HG02943 (cell line): Measurements from ENCODE around the gene BRI3BP.

Source experiments
- ATAC-seq: cut with Tn5 transposase; IDR thresholded peaks from one replicate; pipeline ENCODE4 v1.9.1; 2021; ENCODE audit warnings: mild to moderate bottlenecking, low read depth, moderate library complexity; ENCODE audit not compliant: unreplicated experiment

Gene BRI3BP, protein sequence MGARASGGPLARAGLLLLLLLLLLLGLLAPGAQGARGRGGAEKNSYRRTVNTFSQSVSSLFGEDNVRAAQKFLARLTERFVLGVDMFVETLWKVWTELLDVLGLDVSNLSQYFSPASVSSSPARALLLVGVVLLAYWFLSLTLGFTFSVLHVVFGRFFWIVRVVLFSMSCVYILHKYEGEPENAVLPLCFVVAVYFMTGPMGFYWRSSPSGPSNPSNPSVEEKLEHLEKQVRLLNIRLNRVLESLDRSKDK

DNA sequence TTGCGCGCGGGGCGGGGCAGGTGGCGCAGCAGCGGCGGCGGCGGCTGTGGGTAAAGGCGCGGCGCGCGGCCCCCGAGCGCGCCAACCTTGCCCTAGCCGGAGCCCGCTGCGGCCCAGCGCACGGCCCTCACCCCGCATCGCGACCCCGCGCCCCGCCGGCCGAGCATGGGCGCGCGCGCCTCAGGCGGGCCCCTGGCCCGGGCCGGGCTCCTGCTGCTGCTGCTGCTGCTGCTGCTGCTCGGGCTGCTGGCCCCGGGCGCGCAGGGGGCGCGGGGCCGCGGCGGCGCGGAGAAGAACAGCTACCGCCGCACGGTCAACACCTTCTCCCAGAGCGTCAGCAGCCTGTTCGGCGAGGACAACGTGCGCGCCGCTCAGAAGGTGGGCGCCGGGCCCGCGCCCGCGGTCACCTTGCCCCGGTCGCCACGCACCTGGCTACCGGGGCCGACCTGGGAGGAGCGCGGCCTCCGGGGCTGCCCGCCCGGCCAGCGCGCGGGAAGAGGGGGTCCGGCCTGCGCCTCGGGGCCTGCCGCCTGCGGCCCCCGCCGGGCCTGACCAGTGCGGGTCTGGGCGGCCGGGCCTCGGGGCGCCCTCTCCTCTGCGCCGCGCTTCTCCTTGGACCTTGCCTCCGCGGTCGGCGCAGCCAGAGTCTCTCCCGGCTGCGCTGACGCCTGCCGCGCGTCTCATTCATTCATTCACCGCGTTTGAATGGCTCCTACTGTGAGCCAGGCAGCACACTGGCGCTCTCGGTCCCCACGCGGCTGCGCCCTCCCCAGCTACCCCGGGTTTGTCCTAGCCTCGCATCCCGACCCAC is at the start of gene BRI3BP:
Gene BRI3BP, plus strand, starts transcription at position 20 of the 811 bp plus-strand sequence. Its CDS starts 146 bp downstream, at position 166.
- ATAC-seq, result peak; percentile 42

DNA sequence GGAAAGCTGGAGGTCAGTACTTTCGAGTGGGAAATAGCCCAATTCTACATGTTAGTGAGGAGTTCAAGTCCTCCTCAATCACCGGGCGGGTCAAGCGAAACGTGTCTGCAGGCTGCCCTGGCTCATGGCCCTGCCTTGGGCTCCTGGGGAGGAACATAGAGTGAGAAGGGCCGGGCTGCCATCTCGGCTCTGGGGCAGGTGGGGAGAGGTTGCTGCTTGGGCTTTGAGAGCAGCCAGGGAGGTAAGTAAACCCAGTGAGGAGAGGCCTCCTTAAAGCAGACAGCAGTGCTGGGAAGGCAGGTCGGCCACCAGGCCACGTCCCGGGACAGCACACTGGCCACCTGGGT is 47.0 kb upstream of the BRI3BP start:
- no peak for ATAC-seq

DNA sequence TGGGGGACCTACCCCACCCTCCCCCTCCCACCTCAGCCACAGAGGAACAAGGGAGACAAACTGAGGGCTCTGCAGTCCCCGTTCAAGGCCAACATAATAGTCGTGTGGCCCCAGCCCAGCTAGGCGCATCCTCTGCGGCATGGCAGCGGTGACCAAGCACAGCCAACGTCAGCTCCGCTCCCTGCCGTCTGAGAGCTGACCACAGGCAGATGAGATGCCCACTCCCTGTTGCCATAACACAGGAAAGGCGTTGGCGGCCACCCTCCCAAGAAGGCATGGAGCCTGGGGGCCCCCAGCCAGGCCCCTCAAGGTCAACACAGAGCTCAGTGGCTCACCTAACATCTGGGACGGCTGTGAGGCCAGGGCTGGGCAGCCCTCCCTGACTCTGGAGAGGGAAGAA is 46.4 kb upstream of the BRI3BP start:
- no peak for ATAC-seq

DNA sequence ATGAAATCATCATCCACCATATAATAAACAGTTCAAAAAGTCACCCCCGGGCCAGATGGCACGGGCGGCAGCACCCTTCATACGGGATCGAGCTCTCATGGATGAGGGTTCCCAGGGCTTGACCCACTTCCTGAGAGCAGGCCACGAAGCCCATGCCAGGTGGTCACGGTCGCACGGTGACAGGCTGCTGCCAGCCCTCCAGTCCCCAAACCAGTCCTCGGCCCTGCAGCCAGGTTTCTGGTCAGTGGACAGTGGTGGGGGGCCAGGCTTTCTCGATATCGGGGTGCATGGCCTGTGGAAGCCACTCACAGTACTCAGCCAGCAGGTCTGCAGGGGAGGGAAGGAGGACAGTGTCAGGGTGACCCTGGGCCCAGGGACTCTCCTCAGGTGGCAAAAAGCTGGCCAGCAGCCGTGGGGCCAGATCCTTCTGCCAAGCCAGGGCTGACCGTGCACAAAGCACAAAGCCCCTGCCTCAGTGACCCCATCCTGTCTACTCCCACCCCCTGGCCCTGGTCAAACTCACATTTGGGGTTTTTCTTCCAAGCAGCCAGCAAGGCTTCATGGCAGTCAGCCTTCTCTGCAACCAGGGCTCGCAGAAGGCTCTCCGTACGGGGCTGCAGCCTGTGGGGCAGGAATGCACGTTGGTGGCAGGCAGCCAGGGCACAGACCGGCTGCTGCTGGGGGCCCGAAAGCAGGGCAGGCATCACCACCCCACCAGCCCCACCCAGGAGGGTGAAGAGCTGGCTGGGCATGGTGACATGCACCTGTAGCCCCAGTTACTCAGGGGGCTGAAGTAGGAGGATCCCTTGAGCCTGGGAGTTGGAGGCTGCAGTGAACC is 45.7 kb upstream of the BRI3BP start:
- no peak for ATAC-seq

DNA sequence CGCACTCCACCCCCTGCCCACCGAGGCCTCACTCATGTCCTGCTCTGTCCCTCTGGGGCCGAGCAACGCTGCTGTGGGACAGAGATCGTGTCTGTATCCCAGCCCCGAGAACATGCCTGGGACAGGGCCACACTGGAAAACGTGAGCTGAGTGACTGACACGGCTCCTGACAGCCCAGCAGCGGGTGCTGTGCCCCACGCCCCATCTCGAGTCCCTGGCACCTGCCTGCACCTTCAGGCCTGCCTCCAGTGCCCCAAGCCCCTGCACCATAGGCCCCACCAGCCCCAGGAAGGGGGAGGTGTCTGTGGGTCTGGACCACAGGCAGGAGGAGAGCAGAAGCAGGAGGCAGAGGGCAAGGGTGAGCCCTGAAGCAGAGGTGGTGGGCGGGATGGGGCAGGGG is 44.4 kb upstream of the BRI3BP start:
- ATAC-seq, result no peak

DNA sequence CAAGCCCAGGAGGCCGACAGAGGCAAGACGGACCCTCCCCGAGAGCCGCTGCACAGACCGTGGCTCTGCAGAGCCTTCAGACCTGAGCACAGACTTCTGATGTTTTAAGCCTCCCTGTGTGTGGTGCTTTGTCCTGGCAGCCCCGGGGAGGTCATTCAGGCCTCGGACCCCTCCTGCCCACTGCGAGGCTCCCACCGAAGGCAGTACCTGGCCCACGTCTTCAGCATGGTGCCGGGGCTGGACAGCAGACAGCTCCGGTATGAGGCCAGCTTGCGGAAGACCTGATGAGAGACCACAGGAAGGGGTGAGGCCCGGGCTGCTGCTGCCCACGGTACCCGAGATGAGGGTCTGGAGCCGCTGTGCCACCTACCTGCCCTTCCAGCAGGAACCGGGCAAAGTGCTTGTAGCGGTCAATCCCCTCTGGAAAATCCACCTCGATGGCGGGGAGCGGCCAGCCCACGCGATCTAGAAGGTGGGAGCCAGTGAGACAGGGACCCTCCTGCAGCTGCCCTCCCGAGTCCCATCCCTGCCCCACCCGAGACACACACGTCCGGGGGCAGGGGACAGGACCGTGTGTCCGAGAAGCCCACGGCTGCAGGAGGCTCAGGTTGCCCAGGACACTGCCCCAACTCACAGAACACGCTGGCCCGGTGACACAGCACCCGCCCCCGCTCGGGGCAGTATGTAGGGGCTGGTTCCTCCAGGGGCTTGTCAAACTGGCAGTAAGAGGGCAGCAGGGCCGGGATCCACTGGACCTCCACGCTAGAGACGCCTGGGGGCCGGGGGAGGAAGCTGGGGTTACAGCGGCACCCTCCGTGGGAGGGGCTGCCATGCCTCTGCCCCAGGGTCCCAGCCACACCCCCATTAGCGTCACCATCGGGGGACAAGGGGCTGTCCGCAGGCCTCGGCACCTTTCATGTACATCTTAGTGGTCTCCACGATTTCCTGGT is 43.4 kb upstream of the BRI3BP start:
- no peak for ATAC-seq

DNA sequence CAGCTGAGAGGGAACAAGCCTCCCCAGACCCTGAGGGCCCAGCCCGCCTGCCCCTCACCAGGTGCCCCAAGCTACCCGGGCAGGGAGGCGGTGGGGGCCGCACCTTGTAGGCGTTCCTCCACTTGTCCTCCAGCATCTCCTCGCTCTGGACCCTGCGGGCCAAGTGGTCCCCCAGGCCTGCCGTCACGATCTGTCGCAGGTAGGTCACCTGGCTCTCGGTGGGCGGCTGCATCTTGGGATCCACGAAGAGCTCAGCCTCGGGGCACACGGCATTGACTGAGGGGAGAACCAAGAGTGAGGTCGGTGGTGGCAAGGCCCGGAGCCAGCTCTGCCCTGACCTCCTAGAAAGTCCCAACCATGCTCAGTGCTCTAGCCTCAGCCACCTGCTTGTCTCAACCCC is 41.1 kb upstream of the BRI3BP start:
- ATAC-seq, result no peak

DNA sequence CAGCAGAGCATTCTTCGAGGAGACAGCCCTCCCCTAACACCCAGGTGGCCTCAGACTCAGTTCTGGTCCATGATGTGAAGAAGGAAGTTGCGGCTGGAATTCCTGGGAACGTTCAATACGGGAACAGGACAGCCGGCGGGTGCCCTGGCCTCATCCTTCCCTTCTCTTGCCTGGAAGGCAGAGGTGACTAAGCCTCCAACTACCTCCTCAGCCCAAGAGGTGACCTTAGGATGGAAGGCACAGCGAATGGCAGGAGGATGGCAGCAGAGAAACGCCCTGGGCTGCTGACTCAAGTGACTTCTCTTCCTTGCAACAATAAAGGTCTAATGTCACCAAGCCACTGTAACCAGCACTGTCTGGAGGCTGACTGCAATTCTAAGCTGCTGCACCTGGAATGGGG is 40.6 kb upstream of the BRI3BP start:
- no peak for ATAC-seq

DNA sequence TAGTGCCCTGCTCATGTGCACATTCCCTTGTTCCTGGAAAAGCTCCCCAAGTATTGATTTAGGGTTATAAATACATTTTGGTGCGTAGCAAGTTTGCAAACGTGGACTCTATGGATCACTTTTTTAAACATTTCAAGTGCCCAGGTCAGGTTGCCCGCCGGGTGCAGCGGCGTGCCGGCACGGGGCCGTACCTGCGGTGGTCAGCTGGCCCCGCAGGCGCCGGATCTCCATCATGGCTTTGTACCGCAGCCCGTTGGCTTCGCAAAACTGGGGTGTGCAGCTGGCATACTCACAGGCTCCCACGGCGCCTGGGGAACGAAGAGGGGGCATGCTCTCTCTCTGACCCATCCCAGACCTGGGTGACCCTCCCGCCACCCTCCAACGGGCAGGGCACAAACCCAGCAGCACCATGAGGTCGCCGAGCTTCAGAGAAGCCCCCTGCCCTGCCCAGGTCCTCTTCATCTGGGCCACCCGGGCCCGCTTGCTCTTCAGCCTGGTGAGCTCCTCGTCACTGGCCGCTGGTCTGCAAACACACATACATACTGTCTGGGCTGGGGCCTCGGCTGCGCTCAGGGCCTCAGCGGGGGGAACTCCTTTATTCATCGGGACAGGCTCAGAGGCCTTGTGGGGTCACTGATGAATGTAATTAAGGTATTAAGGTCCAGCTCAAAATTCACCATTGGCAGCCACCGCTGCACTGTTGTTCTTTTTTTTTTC is 39.6 kb upstream of the BRI3BP start:
- no peak for ATAC-seq

DNA sequence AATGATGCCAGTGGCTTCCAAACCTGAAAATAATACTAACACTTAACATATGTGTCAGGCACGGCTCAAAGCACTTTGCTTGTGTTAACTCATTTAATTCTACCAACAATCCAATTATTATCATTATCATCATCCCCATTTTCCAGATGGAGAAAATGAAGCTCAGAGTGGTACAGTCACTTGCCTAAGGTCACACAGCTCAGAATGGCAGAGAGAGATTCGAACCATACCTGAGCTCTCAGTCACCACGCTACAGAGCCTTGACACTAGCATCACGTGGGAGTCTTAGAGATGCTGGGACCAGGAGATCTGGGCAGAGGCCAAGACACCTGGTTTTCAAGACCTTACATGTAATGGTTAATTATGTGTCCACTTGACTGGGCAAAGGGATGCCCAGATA is 38.7 kb upstream of the BRI3BP start:
- no peak for ATAC-seq

DNA sequence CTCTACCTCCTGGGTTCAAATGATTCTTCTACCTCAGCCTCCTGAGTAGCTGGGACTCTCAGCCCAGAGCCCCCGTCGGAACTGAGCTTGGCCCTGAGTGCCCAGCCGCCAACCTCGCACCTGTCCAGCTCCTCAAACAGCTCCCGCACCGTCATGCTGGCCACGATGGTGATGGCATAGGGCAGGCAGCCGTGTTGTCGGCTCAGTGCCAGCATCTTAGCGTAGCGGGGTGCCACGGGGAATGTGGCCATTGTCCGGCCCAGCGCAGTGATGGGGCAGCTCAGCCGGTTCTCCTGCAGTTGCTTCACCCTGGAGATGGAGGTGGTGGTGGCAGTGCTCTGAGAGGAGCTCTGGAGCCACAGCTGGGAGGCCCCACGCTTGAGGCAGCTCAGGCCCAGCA is 36.9 kb upstream of the BRI3BP start:
- ATAC-seq, result no peak

DNA sequence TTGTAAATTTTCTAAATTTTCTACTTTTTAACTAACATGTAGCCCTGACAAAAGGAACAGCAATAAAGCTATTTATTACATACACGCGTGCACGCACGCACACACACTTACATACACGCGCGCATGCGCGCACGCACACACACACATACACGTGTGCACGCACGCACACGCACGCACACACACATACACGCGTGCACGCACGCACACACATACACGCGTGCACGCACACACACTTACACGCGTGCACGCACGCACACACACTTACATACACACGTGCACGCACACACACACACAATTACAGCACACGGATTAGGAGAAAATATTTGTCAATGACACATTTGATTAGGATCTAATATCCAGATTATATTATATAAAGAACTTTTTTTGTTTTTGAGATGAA is 32.4 kb upstream of the BRI3BP start:
- ATAC-seq, result no peak

DNA sequence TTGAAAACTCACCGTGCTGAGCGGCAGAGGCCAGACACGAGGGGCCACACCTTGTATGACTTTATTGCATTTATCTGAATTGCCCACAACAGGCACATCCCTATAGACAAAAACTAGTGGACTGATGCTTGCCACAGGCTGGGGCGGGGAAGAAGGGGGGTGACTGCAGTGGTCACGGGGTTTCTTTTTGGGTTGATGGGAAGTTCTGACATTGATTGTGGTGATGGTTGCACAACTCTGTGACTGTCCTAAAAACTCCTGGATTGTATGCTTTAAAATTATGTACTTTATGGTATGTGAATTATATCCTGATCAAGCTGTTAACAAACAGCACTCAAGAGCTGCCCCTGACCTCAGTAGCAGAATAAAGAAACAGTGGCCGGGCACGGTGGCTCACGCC is 30.2 kb upstream of the BRI3BP start:
- ATAC-seq, result no peak

DNA sequence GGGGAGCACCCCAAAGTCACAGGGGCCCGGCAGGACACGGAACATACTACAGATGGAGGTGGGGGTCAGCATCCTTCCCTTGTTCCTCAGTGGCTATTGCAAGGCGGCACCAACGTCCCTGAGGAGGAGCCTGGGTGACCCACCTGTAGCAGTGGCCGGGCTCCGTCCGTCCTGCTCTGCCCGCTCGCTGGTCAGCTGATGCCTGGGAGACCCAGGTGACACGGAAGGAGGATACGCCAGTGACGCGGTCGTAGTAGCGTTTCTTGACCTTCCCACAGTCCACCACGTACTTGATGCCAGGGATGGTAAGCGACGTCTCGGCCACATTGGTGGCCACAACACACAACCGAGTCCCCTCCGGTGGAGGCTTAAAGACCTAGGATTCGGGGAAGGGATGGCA is 29.2 kb upstream of the BRI3BP start:
- no peak for ATAC-seq

DNA sequence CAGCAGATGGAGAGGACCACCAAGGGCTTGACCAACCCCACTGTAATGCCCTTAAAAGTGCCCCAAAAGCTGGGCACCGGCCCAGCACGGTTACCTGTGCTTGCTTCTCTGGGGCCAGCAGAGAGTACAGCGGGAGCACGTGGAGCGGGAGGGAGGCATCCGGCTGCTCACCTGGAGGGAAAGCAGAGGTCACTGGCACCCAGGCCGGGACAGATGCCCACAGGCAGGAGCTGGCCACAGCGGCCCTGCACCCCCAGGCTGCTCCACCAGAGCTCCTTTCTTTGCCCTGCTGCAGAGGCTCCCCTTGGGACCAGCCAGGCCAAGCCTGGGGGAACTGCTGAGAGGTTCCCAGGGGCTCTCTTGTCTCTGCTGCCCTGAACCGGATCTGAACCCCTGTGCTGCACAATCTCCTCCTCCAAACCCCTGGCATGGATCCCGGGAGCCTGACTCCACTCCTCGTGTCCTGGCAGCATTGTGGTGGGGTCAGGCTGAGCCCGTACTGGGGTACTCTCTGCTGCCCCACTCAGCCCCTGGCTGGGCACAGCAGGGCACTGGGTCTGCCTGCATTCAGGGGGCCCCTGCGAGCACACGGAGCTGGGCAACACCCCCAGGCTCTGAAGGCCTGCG is 28.5 kb upstream of the BRI3BP start:
- no peak for ATAC-seq

DNA sequence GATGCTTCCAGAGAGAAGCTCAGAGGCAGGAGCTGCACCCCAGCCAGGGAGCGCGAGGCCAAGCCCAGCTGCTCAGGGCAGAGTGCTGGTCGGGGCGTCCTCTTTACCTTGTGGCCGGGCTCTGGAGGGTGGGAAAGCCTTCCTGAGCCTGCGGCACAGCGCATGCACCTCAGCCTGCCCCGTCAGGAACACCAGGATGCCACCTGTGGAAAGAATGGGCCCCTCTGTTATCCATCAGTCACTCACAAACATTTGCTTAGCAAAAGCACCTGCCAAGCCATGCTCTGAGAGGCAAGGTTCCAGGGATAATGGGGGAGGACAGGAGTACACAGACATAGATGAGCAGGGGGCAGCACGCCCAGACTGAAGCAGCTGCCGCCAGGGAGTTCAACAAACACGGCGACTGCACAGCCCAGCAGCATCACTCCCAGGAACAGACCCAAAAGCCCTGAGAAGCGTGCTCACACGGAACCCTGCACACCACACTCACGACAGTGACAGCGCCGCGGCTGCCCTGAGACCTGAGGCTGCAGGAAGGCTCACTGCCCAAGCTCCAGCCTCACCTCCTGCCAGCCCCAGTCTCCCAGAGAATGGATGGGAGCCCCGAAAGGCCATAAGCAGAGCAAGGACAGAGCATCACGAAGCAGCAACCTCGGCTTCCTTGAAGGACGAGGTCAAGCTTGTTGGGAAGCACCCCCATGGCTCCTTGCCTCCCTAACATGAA is 26.3 kb upstream of the BRI3BP start:
- no peak for ATAC-seq

DNA sequence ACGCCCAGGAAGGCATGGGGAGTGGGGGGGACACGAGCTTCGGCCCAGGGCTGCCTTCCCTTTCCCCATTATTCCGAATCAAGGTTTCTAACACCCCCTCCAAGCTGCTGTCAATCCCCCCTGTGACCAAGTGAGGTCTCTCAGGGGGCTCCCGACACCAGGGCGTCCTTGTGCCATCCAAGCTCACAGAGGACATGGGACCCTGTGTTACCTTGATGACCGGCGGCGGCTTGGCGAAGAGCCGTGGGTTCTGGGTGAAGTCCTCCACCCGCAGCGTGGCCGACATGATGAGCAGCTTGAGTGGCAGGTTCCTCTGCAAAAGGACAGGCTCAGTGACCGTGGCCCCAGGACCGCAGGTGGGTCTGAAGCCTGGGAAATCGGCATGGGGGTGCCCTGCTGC is 24.8 kb upstream of the BRI3BP start:
- ATAC-seq, result no peak

DNA sequence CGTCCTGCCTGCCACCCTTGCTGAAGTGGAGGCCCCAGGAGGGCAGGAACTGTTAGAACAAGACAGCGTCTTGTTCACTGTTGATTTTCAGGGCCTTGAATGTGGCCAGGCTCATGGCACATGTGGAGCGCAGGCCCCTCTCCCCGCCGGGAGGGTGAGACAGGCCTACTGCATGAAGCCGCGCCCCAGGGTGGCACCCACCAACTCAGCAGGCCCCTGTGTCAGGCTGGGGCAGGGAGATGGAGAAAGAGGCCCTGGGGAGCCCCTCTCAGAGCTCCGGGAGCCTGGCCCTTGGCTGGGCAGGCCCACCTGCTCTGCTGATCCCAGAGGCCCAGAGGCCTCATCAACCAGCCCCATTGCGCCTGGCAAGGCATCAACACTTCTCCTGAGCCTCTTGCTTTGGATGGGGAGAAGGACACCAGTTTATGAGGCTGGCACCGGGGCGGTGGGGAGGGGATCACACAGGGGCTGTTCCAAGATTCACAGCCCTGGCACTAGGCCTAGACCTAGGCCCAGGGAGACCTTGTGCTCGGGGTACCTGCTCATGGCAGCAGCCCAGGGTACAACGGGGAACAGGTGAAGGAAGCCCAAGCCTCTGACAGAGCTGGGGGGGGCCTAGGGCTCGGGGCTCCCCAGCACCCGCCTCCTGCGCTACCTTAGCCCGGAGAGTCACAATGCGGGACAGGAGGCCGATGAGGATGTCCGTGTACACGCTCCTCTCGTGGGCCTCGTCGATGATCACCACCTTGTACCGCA is 22.6 kb upstream of the BRI3BP start:
- no peak for ATAC-seq
